Measurements from ENCODE around the gene REELD1. TPM values are rescaled to one million over a fixed set of nuclear protein-coding genes. Genes with fewer than 3 reads are reported as not detected.

The REELD1 gene
- total and polyA plus RNA-seq, 4 donors, result 0.07 to 0.08 TPM; not detected in 2

- H3K27ac ChIP-seq (ENCODE audit: low read depth in 1 of 2, low read length in 2 of 2), result no peak overlapping the region
- no peak overlapping the region for H3K4me3 ChIP-seq (ENCODE audit: low read depth in 1 of 3, low read length in 3 of 3)
- no peaks in the 10 kb centered on the region for H3K4me1 ChIP-seq (ENCODE audit: control insufficient read depth in 4 of 4, insufficient read depth in 4 of 4, low read length in 3 of 4)
- TF ChIP-seq, protein P1, sequence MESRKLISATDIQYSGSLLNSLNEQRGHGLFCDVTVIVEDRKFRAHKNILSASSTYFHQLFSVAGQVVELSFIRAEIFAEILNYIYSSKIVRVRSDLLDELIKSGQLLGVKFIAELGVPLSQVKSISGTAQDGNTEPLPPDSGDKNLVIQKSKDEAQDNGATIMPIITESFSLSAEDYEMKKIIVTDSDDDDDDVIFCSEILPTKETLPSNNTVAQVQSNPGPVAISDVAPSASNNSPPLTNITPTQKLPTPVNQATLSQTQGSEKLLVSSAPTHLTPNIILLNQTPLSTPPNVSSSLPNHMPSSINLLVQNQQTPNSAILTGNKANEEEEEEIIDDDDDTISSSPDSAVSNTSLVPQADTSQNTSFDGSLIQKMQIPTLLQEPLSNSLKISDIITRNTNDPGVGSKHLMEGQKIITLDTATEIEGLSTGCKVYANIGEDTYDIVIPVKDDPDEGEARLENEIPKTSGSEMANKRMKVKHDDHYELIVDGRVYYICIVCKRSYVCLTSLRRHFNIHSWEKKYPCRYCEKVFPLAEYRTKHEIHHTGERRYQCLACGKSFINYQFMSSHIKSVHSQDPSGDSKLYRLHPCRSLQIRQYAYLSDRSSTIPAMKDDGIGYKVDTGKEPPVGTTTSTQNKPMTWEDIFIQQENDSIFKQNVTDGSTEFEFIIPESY (IDR thresholded peaks at IDR 0.05), result no peak
- TF ChIP-seq NR2F2 (IDR thresholded peaks at IDR 0.05) (no peak), CTCF (IDR thresholded peaks at IDR 0.05; ENCODE audit: low read depth, low read length, missing input control) (no peak), HNF4A (conservative IDR thresholded peaks at IDR 0.05) (no peak), RAD21 (IDR thresholded peaks at IDR 0.05) (no peak), SP1 (IDR thresholded peaks at IDR 0.05) (no peak), HNF4G (IDR thresholded peaks at IDR 0.05) (no peak), FOXA2 (IDR thresholded peaks at IDR 0.05) (no peak), EGR1 (IDR thresholded peaks at IDR 0.05; ENCODE audit: low read depth in 2 of 2) (no peak), YY1 (IDR thresholded peaks at IDR 0.05) (no peak), MAX (IDR thresholded peaks at IDR 0.05) (no peak), GABPA (IDR thresholded peaks at IDR 0.05 in 1 of 2, conservative IDR thresholded peaks at IDR 0.05 in 1 of 2) (no peak), TAF1 (conservative IDR thresholded peaks at IDR 0.05) (no peak), RXRA (IDR thresholded peaks at IDR 0.05) (no peak), JUND (IDR thresholded peaks at IDR 0.05) (no peak), FOXA1 (IDR thresholded peaks at IDR 0.05) (no peak)
- TF ChIP-seq, protein P2, sequence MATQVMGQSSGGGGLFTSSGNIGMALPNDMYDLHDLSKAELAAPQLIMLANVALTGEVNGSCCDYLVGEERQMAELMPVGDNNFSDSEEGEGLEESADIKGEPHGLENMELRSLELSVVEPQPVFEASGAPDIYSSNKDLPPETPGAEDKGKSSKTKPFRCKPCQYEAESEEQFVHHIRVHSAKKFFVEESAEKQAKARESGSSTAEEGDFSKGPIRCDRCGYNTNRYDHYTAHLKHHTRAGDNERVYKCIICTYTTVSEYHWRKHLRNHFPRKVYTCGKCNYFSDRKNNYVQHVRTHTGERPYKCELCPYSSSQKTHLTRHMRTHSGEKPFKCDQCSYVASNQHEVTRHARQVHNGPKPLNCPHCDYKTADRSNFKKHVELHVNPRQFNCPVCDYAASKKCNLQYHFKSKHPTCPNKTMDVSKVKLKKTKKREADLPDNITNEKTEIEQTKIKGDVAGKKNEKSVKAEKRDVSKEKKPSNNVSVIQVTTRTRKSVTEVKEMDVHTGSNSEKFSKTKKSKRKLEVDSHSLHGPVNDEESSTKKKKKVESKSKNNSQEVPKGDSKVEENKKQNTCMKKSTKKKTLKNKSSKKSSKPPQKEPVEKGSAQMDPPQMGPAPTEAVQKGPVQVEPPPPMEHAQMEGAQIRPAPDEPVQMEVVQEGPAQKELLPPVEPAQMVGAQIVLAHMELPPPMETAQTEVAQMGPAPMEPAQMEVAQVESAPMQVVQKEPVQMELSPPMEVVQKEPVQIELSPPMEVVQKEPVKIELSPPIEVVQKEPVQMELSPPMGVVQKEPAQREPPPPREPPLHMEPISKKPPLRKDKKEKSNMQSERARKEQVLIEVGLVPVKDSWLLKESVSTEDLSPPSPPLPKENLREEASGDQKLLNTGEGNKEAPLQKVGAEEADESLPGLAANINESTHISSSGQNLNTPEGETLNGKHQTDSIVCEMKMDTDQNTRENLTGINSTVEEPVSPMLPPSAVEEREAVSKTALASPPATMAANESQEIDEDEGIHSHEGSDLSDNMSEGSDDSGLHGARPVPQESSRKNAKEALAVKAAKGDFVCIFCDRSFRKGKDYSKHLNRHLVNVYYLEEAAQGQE (IDR thresholded peaks at IDR 0.05), result no peak
- TF ChIP-seq, protein P3, sequence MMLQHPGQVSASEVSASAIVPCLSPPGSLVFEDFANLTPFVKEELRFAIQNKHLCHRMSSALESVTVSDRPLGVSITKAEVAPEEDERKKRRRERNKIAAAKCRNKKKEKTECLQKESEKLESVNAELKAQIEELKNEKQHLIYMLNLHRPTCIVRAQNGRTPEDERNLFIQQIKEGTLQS (IDR thresholded peaks at IDR 0.05), result no peak
- no peaks in the 10 kb centered on the region for H3K36me3 ChIP-seq (ENCODE audit: control insufficient read depth in 4 of 4, insufficient read depth in 3 of 4, low read depth in 1 of 4, low read length in 3 of 4)
- no peak for DNase-seq (ENCODE audit: low spot score)
- peaks cover 4 to 12% (median 10%) of the 10 kb centered on the region in 4 donors for H3K9me3 ChIP-seq (ENCODE audit: control insufficient read depth in 4 of 4, low read length in 3 of 4)
- no peak overlapping the region for H3K9ac ChIP-seq (ENCODE audit: low read depth in 1 of 2, low read length in 2 of 2)
- no peaks in the 10 kb centered on the region for H3K27me3 ChIP-seq (ENCODE audit: control insufficient read depth in 4 of 4, insufficient read depth in 4 of 4, low read length in 3 of 4)
Observed at GRCh38 chr4:146165840-146166239, 48.5 kb upstream of the REELD1 start.

Data from liver (tissue), 9 donors.